Prostate gland (tissue), 2 donors: ENCODE measurements around the gene CRISPLD2. TPM values are rescaled to one million over a fixed set of nuclear protein-coding genes. Genes with fewer than 3 reads are reported as not detected.

Experiments used
- DNase-seq: peaks from one replicate; pipeline ENCODE4 v3.0.0-alpha.2; 2019; ENCODE audit warnings: low spot score
- H3K27ac ChIP-seq, 2 donors: fragments of 200-600 bp; sonication (generic); 2 replicates each; pipeline ENCODE4 v1.5.1; 2017 to 2019
- H3K27me3 ChIP-seq: fragments of 200-600 bp; sonication (generic); replicated peaks from 2 replicates; pipeline ENCODE4 v1.5.1; 2019; ENCODE audit not compliant: insufficient read depth
- H3K36me3 ChIP-seq, 2 donors: fragments of 200-600 bp; sonication (generic); 1 replicate in 1 of 2; 2 replicates in 1 of 2; pipeline versions ENCODE4 v1.5.1 to v1.8.1; 2017 to 2019
- H3K4me1 ChIP-seq: fragments of 200-600 bp; sonication (generic); replicated peaks from 2 replicates; pipeline ENCODE4 v1.5.1; 2019
- H3K4me3 ChIP-seq, 2 donors: fragments of 200-600 bp; sonication (generic); 2 replicates each; pipeline ENCODE4 v1.5.1; 2017 to 2019
- H3K9me3 ChIP-seq: fragments of 200-600 bp; sonication (generic); 2 replicates; pipeline ENCODE4 v1.5.1; 2017
- CTCF ChIP-seq, 4 experiments: fragments of 200-600 bp in 2 of 4; fragments of 450-650 bp in 2 of 4; sonication (generic) in 2 of 4; IDR thresholded peaks; 1 replicate in 3 of 4; 2 replicates in 1 of 4; pipeline ENCODE4 v1.5.1; 2016 to 2019; ENCODE audit warnings: antibody characterized with exemption in 4 of 4, mild to moderate bottlenecking in 2 of 4, moderate library complexity in 2 of 4
- POLR2A ChIP-seq: fragments of 450-650 bp; IDR thresholded peaks from one replicate; pipeline ENCODE4 v1.6.1; 2016; ENCODE audit warnings: antibody characterized with exemption, mild to moderate bottlenecking
- POLR2AphosphoS5 ChIP-seq: sonication (generic); formaldehyde crosslinking; IDR thresholded peaks from one replicate; pipeline ENCODE4 v1.6.1; 2017; ENCODE audit warnings: antibody characterized with exemption
- WGBS: methylation state at CpG from one replicate; pipeline ENCODE4 v1.1.5; 2018; 5-methylcytosine and 5-hydroxymethylcytosine counted together
- intact Hi-C: fragments of 100-400 bp; cut with DNase I; formaldehyde crosslinking; loops from one replicate; pipeline ENCODE4 v1.14.2; 2022
- total RNA-seq, 2 donors: library from RNA; depleted of rRNA; stranded (reverse); fragments of >200 nt; gene quantifications; one replicate each; pipeline ENCODE4 v1.1.0, GENCODE V29; 2016

The CRISPLD2 gene
- total RNA-seq, 2 donors from 2014 or later, result 186 to 226 TPM

DNA sequence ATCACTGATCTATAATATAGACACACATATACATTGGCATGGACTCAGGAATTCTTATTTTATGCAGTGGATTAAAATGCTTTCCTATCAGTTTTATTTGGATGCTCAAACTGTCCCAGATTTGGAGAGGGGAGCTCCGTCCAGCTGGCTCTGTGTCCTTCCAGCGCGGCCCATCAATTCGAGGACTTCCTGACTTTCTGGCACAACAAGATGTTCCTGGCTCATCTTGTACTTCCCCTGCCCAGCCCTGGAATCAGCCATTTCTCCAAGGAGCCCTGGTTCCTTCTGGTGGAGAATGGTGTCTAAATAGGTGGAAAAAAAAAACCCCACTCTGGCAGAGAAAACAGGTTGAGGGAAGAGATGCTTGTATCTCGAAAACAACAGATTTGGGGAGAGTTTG lies 94.5 kb downstream of the CRISPLD2 start:
- no peaks in the 10 kb centered on the region for H3K36me3 ChIP-seq
- TF ChIP-seq CTCF (IDR thresholded peaks at IDR 0.05) (no peak), POLR2A (no peak), POLR2AphosphoS5 (peak; percentile 70)
- peak overlapping the region; percentile 30 to 72 for H3K27ac ChIP-seq
- intact Hi-C loops, result loop anchor here (5.0 kb wide), 1 partner anchor 92 kb away; no protein-coding TSS in a partner anchor
- H3K9me3 ChIP-seq, result no peaks in the 10 kb centered on the region
- peak; percentile 69 for DNase-seq
- H3K4me3 ChIP-seq, result no peak overlapping the region
- H3K27me3 ChIP-seq, result no peaks in the 10 kb centered on the region
- 11% methylated on average over 5 of the region's 5 CpGs for WGBS
- H3K4me1 ChIP-seq, result peaks cover 9% of the 10 kb centered on the region

GRCh38 chr16:84916178-84916577 lies 96.4 kb downstream of the CRISPLD2 start:
- DNase-seq, result no peak
- intact Hi-C loops, result no loop called here
- no peak overlapping the region for H3K4me3 ChIP-seq
- no peak for TF ChIP-seq POLR2AphosphoS5
- TF ChIP-seq CTCF (IDR thresholded peaks at IDR 0.05), result no peak
- TF ChIP-seq POLR2A, result no peak
- no peaks in the 10 kb centered on the region for H3K36me3 ChIP-seq
- H3K4me1 ChIP-seq, result peaks cover 9% of the 10 kb centered on the region
- H3K27ac ChIP-seq, result no peak overlapping the region
- H3K9me3 ChIP-seq, result no peaks in the 10 kb centered on the region
- WGBS, result 66% methylated on average over 9 of the region's 9 CpGs
- H3K27me3 ChIP-seq, result no peaks in the 10 kb centered on the region

- Histone ChIP-seq H3K27ac (no peak overlapping the region), H3K4me1 (peaks cover 9% of the 10 kb centered on the region), H3K4me3 (no peak overlapping the region), H3K9me3 (no peaks in the 10 kb centered on the region), H3K36me3 (no peaks in the 10 kb centered on the region), H3K27me3 (no peaks in the 10 kb centered on the region)
- DNase-seq, result no peak
- intact Hi-C loops, result no loop called here
- TF ChIP-seq POLR2AphosphoS5 (no peak), POLR2A (no peak), CTCF (IDR thresholded peaks at IDR 0.05) (no peak)
- 77% methylated on average over 6 of the region's 6 CpGs for WGBS
Measured at GRCh38 chr16:84916850-84917249, 97.1 kb downstream of the CRISPLD2 start.

- H3K36me3 ChIP-seq, result no peaks in the 10 kb centered on the region
- H3K4me3 ChIP-seq, result no peak overlapping the region
- peaks cover 9% of the 10 kb centered on the region for H3K4me1 ChIP-seq
- H3K27ac ChIP-seq, result peak overlapping the region in 1 of 2 donors; percentile 27
- intact Hi-C loops, result no loop called here
- TF ChIP-seq CTCF (IDR thresholded peaks at IDR 0.05) (no peak), POLR2AphosphoS5 (no peak), POLR2A (no peak)
- 87% methylated on average over 11 of the region's 11 CpGs for WGBS
- H3K9me3 ChIP-seq, result no peaks in the 10 kb centered on the region
- DNase-seq, result no peak
- H3K27me3 ChIP-seq, result no peaks in the 10 kb centered on the region
Measured at GRCh38 chr16:84917492-84917891, 97.7 kb downstream of the CRISPLD2 start.
